Body of pancreas (tissue), 4 donors: ENCODE results near the gene MRPL36. TPM values are rescaled to one million over a fixed set of nuclear protein-coding genes. Genes with fewer than 3 reads are reported as not detected.

Source experiments
- ATAC-seq: fragments of 150-250 bp; one replicate; pipeline ENCODE4 v1.9.1; 2016
- DNase-seq, 4 donors: peaks; one replicate each; pipeline ENCODE4 v3.0.0-alpha.2; 2019
- H3K27ac ChIP-seq, 4 donors: fragments of 200-600 bp; sonication (generic); 1 replicate in 3 of 4; 2 replicates in 1 of 4; pipeline versions ENCODE4 v1.5.1 to v1.6.1; 2016 to 2019; ENCODE audit warnings: mild to moderate bottlenecking in 1 of 4, mixed read lengths in 1 of 4, moderate library complexity in 1 of 4
- H3K27me3 ChIP-seq, 2 donors: fragments of 200-600 bp; sonication (generic); one replicate each; pipeline ENCODE4 v1.6.0; 2016; ENCODE audit warnings: mild to moderate bottlenecking in 1 of 2
- H3K36me3 ChIP-seq, 2 donors: fragments of 200-600 bp; sonication (generic); replicated peaks in 1 of 2; 2 replicates each; pipeline ENCODE4 v1.5.1; 2016; ENCODE audit warnings: low read depth in 2 of 2; ENCODE audit not compliant: insufficient read depth in 1 of 2
- H3K4me1 ChIP-seq: fragments of 200-600 bp; sonication (generic); one replicate; pipeline ENCODE4 v1.6.0; 2016
- H3K4me3 ChIP-seq, 2 donors: fragments of 200-600 bp; sonication (generic); 1 replicate in 1 of 2; 2 replicates in 1 of 2; pipeline ENCODE4 v1.5.1; 2016 to 2019
- H3K9me3 ChIP-seq, 3 donors: fragments of 200-600 bp; sonication (generic); 1 replicate in 2 of 3; 2 replicates in 1 of 3; pipeline ENCODE4 v1.5.1; 2016
- POLR2A ChIP-seq, 3 donors: fragments of 450-650 bp; IDR thresholded peaks; one replicate each; pipeline ENCODE4 v1.6.1; 2016; ENCODE audit warnings: antibody characterized with exemption in 3 of 3, mild to moderate bottlenecking in 2 of 3
- WGBS, 2 donors: methylation state at CpG; one replicate each; pipeline ENCODE4 v1.1.5; 2017; 5-methylcytosine and 5-hydroxymethylcytosine counted together
- intact Hi-C: fragments of 100-400 bp; cut with DNase I; formaldehyde crosslinking; loops from one replicate; pipeline ENCODE4 v1.15.1; 2023
- total RNA-seq, 2 donors: library from RNA; depleted of rRNA; stranded (reverse); fragments of >200 nt; gene quantifications; one replicate each; pipeline ENCODE4 v1.1.0, GENCODE V29; 2016
- TF ChIP-seq, protein P1 (sequence below), 7 experiments: fragments of 450-650 bp in 4 of 7; fragments of 200-600 bp in 3 of 7; sonication (generic) in 3 of 7; IDR thresholded peaks; one replicate each; pipeline ENCODE4 v1.5.1; 2016 to 2019; ENCODE audit warnings: antibody characterized with exemption in 7 of 7

The MRPL36 gene
- total RNA-seq, 2 donors from 2014 or later: 4.9 to 16.3 TPM

DNA sequence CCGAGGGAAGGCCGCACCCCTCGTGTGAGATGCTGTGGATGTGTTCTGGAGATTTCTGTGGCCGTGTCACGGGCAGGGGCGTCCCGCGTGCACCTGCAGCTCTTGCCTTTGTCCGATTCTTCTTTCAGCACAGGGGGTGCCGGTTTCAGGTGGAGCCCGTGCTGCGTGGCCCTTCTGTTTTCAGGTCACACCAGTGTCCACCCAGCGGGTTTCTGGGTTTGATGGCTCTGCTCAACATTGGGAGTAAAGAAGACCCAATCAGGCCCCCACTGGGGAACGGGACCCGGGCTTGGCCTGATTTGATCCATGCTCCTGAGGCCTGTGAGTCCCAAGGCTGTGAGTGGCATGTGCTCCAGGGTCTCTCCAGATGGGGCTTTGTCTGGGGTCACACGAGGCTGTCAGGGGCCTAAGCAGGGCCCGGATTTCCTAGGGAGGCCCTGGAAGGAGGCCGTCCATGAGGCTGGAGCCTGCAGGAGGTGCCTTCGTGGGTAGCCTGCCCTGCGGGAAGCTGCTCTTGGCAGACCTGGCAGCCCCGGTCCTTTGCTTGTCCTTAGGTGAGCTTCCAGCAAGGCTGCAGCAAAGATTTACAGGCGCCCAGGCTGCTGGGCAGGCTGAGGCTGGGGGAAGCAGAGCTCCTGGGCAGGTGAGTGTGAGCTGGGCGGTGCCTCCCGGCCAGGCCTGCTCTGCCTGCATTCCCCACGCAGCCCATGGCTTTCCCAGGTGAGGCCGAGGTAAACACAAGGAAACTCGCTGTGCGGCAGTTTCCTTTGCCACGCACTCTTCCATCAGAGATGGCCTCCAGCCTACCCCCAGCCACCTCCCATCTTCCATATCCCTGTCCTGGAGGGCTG, 12.8 kb downstream of the MRPL36 start:
- peak in 1 of 4 donors; percentile 6 for DNase-seq
- H3K27me3 ChIP-seq: no peaks in the 10 kb centered on the region

DNA sequence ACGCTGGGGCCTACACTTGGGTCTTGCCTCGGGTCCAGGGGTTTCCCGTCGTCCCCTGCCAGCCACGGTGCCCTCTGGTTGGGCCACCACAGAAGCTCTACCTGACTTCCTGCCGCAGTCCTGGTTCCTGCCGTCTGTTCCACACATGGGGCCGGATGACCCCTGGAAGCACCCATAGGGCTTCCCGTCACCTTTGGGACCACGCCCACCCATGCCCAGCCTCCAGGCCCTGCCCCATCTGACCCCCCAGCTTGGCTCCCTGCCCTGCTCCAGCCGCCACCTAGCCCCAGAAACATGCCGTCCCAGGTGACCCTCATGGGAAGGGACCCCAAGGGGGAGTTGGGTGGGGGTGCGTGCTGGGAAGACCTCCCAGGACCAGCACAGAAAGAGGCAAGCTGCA, 13.7 kb downstream of the MRPL36 start:
- no peak overlapping the region for H3K27ac ChIP-seq
- H3K4me1 ChIP-seq: no peaks in the 10 kb centered on the region
- TF ChIP-seq, protein P1, sequence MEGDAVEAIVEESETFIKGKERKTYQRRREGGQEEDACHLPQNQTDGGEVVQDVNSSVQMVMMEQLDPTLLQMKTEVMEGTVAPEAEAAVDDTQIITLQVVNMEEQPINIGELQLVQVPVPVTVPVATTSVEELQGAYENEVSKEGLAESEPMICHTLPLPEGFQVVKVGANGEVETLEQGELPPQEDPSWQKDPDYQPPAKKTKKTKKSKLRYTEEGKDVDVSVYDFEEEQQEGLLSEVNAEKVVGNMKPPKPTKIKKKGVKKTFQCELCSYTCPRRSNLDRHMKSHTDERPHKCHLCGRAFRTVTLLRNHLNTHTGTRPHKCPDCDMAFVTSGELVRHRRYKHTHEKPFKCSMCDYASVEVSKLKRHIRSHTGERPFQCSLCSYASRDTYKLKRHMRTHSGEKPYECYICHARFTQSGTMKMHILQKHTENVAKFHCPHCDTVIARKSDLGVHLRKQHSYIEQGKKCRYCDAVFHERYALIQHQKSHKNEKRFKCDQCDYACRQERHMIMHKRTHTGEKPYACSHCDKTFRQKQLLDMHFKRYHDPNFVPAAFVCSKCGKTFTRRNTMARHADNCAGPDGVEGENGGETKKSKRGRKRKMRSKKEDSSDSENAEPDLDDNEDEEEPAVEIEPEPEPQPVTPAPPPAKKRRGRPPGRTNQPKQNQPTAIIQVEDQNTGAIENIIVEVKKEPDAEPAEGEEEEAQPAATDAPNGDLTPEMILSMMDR (IDR thresholded peaks at IDR 0.05): no peak
- TF ChIP-seq POLR2A (IDR thresholded peaks at IDR 0.05): no peak
- DNase-seq (peak in 1 of 4 donors; percentile 10), ATAC-seq (no peak)
- WGBS, 2 donors: 87 to 88% methylated on average over 8 to 13 of the region's 13 CpGs
- intact Hi-C loops: no loop called here
- no peaks in the 10 kb centered on the region for H3K27me3 ChIP-seq
- no peaks in the 10 kb centered on the region for H3K36me3 ChIP-seq
- H3K4me3 ChIP-seq: no peak overlapping the region
- no peaks in the 10 kb centered on the region for H3K9me3 ChIP-seq

More for the DNA sequence above, 12.8 kb downstream of the MRPL36 start:
- no peak for TF ChIP-seq POLR2A (IDR thresholded peaks at IDR 0.05)
- TF ChIP-seq, protein P1 (IDR thresholded peaks at IDR 0.05): no peak
- no peak overlapping the region for H3K4me3 ChIP-seq
- 83 to 88% methylated on average over 12 to 29 of the region's 29 CpGs for WGBS, 2 donors
- no peaks in the 10 kb centered on the region for H3K4me1 ChIP-seq
- no peaks in the 10 kb centered on the region for H3K36me3 ChIP-seq
- H3K27ac ChIP-seq: no peak overlapping the region
- no peaks in the 10 kb centered on the region for H3K9me3 ChIP-seq
- intact Hi-C loops: no loop called here
- no peak for ATAC-seq

DNA sequence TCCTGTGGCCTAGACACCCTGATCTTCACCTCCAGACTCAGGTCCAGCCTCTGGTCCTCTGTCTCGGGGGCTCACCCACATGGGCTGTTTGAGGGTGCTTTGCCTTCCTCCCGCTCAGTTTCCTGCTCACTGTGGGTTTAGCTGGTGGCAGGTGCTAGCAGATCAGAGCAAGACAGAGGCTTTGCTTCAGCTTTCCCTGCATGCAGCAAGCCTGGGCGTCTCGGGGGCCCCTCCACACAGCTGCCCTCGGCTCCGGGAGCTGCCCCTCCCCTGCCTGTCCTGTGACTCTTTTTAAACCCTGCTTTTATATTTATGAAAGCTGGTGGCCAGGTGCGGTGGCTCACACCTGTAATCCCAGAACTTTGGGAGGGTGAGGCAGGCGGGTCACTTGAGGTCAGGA, 14.6 kb downstream of the MRPL36 start:
- TF ChIP-seq POLR2A (IDR thresholded peaks at IDR 0.05): no peak
- TF ChIP-seq, protein P1 (IDR thresholded peaks at IDR 0.05): no peak
- Histone ChIP-seq H3K27ac (no peak overlapping the region), H3K9me3 (no peaks in the 10 kb centered on the region), H3K27me3 (no peaks in the 10 kb centered on the region), H3K36me3 (no peaks in the 10 kb centered on the region), H3K4me3 (no peak overlapping the region), H3K4me1 (no peaks in the 10 kb centered on the region)
- 63 to 79% methylated on average over 7 to 8 of the region's 8 CpGs for WGBS, 2 donors
- intact Hi-C loops: no loop called here
- ATAC-seq: no peak
- DNase-seq: peak in 1 of 4 donors; percentile 5

DNA sequence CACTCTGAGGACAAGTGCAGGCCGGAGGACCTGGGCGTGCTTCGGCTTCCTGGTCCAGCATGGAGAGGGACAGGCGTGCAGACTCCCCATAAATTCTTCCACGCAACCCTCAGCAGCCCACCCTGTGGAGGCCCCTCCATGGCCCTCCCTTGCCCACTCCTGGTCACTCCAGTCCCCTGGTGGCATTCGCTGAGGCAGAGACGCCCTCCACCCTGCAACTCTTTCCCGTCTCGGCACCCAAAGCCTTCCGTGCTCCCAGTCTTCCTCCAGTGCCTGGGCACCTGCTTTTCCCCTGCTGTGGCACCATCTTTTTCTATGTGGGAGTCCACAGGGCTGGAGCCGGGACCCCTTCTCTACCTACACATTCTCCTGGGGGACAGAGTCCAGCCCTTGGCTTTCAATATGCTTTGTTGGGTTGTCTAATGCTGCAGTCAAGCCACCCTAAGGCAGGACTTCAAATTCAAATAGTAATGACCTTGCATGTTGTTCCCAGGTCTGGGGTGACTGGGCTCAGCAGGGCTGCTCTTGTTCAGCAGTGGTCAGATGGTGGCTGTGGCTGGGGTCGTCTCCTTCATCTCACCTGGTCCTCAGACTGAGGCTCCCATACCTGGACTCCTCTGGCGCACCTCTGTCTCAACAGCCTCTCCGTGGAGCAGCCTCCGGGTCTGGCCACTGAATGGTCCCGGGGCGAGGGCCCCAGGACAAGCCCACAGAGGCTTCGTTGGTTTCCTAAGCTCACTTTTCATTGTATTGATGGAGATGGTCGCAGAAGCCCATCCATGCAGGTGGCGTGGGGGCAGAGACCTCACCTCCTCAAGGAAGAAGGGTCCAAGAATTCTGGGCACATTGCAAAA, 15.2 kb downstream of the MRPL36 start:
- no peak for ATAC-seq
- intact Hi-C loops: no loop called here
- no peak overlapping the region for H3K27ac ChIP-seq

More for the DNA sequence above, 15.2 kb downstream of the MRPL36 start:
- Histone ChIP-seq H3K9me3 (no peaks in the 10 kb centered on the region), H3K36me3 (no peaks in the 10 kb centered on the region), H3K4me1 (no peaks in the 10 kb centered on the region), H3K4me3 (no peak overlapping the region), H3K27me3 (no peaks in the 10 kb centered on the region)
- no peak for DNase-seq
- WGBS, 2 donors: 79% methylated on average over 18 to 20 of the region's 20 CpGs
- TF ChIP-seq POLR2A (IDR thresholded peaks at IDR 0.05): no peak
- TF ChIP-seq, protein P1 (IDR thresholded peaks at IDR 0.05): no peak
